Loucy (cell line): ENCODE measurements around the gene PPP1CA.

Source experiments
- H2AFZ ChIP-seq: fragments of 200-600 bp; sonication (generic); 2 replicates; pipeline ENCODE4 v1.6.0; 2016; ENCODE audit warnings: antibody characterized with exemption, mild to moderate bottlenecking, low read length, moderate library complexity
- H3F3A ChIP-seq: fragments of 200-600 bp; 2 replicates; pipeline ENCODE4 v1.6.0; 2016; ENCODE audit warnings: antibody characterized with exemption, low read depth, mild to moderate bottlenecking
- H3K27me3 ChIP-seq: fragments of 200-600 bp; sonication (generic); 2 replicates; pipeline ENCODE4 v1.6.1; 2014; ENCODE audit warnings: low read length, mild to moderate bottlenecking; ENCODE audit not compliant: insufficient read depth, poor library complexity, severe bottlenecking
- H3K36me3 ChIP-seq: fragments of 200-600 bp; sonication (generic); 2 replicates; pipeline ENCODE4 v1.6.1; 2016; ENCODE audit warnings: low read length; ENCODE audit not compliant: insufficient read depth
- H3K4me1 ChIP-seq: fragments of 200-600 bp; sonication (generic); 2 replicates; pipeline ENCODE4 v1.5.1; 2014; ENCODE audit warnings: low read length, mild to moderate bottlenecking; ENCODE audit not compliant: insufficient read depth, poor library complexity, severe bottlenecking
- H3K4me2 ChIP-seq: fragments of 200-600 bp; sonication (generic); 2 replicates; pipeline ENCODE4 v1.6.0; 2014; ENCODE audit warnings: antibody characterized with exemption, low read length, low read depth, mild to moderate bottlenecking; ENCODE audit not compliant: poor library complexity, severe bottlenecking
- H3K4me3 ChIP-seq: fragments of 200-600 bp; sonication (generic); 2 replicates; pipeline ENCODE4 v1.5.1; 2014; ENCODE audit warnings: low read length, mild to moderate bottlenecking, mixed read lengths; ENCODE audit not compliant: poor library complexity, severe bottlenecking
- H3K79me2 ChIP-seq: fragments of 200-600 bp; sonication (generic); 2 replicates; pipeline ENCODE4 v1.6.1; 2014; ENCODE audit warnings: low read length; ENCODE audit not compliant: insufficient read depth
- H3K9ac ChIP-seq: fragments of 200-600 bp; sonication (generic); 2 replicates; pipeline ENCODE4 v1.6.0; 2014; ENCODE audit warnings: mild to moderate bottlenecking, low read depth, low read length, moderate library complexity; ENCODE audit not compliant: poor library complexity, severe bottlenecking
- H3K9me2 ChIP-seq: fragments of 200-600 bp; sonication (generic); replicated peaks from 2 replicates; pipeline ENCODE4 v1.6.1; 2016; ENCODE audit warnings: low read depth, low read length, mixed read lengths
- H3K9me3 ChIP-seq: fragments of 200-600 bp; sonication (generic); 2 replicates; pipeline ENCODE4 v1.6.1; 2014; ENCODE audit warnings: mild to moderate bottlenecking, antibody characterized with exemption, low read length, low read depth; ENCODE audit not compliant: insufficient read depth
- H4K20me1 ChIP-seq: fragments of 200-600 bp; sonication (generic); 2 replicates; pipeline ENCODE4 v1.6.0; 2014; ENCODE audit warnings: antibody characterized with exemption, low read length, mild to moderate bottlenecking; ENCODE audit not compliant: insufficient read depth, poor library complexity, severe bottlenecking
- CTCF ChIP-seq: fragments of 200-600 bp; sonication (generic); conservative IDR thresholded peaks from 2 replicates; pipeline ENCODE4 v1.5.1; 2014; ENCODE audit warnings: mild to moderate bottlenecking, antibody characterized with exemption, low read length
- EZH2phosphoT487 ChIP-seq: fragments of 200-600 bp; IDR thresholded peaks from 2 replicates; pipeline ENCODE4 v1.6.1; 2018; ENCODE audit warnings: antibody characterized with exemption, mild to moderate bottlenecking, moderate library complexity, borderline replicate concordance

The PPP1CA gene

GRCh38 chr11:67441731-67442351 is 40.2 kb upstream of the PPP1CA start:
- H2AFZ ChIP-seq, result no peak overlapping the region
- H3K79me2 ChIP-seq, result peaks cover 34% of the 10 kb centered on the region
- peaks cover 21% of the 10 kb centered on the region for H3K4me1 ChIP-seq
- no peak overlapping the region for H3K4me3 ChIP-seq
- H3K36me3 ChIP-seq, result no peaks in the 10 kb centered on the region
- no peaks in the 10 kb centered on the region for H3K9me2 ChIP-seq
- H3F3A ChIP-seq, result no peaks in the 10 kb centered on the region
- no peak overlapping the region for H3K4me2 ChIP-seq
- no peak for TF ChIP-seq EZH2phosphoT487
- no peak for TF ChIP-seq CTCF
- H3K27me3 ChIP-seq, result no peaks in the 10 kb centered on the region
- H4K20me1 ChIP-seq, result no peaks in the 10 kb centered on the region
- no peak overlapping the region for H3K9ac ChIP-seq
- no peaks in the 10 kb centered on the region for H3K9me3 ChIP-seq

- H3K9me2 ChIP-seq, result no peaks in the 10 kb centered on the region
- H2AFZ ChIP-seq, result no peak overlapping the region
- no peaks in the 10 kb centered on the region for H3K9me3 ChIP-seq
- no peak overlapping the region for H3K4me2 ChIP-seq
- 0 out of 2 replicates have a peak, but pooled peaks cover 2% of the 10 kb centered on the region for H3F3A ChIP-seq
- no peaks in the 10 kb centered on the region for H3K36me3 ChIP-seq
- no peak overlapping the region for H3K9ac ChIP-seq
- H3K4me1 ChIP-seq, result peaks cover 25% of the 10 kb centered on the region
- H3K79me2 ChIP-seq, result peaks cover 41% of the 10 kb centered on the region
- H3K4me3 ChIP-seq, result no peak overlapping the region
- no peaks in the 10 kb centered on the region for H3K27me3 ChIP-seq
- TF ChIP-seq EZH2phosphoT487 (no peak), CTCF (no peak)
- H4K20me1 ChIP-seq, result peaks cover 7% of the 10 kb centered on the region
These were observed 39.5 kb upstream of the PPP1CA start for GRCh38 chr11:67441098-67441563.

GRCh38 chr11:67440229-67441097 is 38.8 kb upstream of the PPP1CA start:
- Histone ChIP-seq H4K20me1 (peaks cover 14% of the 10 kb centered on the region), H3F3A (0 out of 2 replicates have a peak, but pooled peaks cover 2% of the 10 kb centered on the region), H3K36me3 (peaks cover 4% of the 10 kb centered on the region; the same call in 1 of the 2 replicates), H3K27me3 (no peaks in the 10 kb centered on the region), H3K9me2 (no peaks in the 10 kb centered on the region), H3K4me3 (no peak overlapping the region), H3K9ac (no peak overlapping the region), H2AFZ (no peak overlapping the region), H3K79me2 (peaks cover 48% of the 10 kb centered on the region), H3K4me2 (peak overlapping the region; percentile 90), H3K4me1 (peaks cover 31% of the 10 kb centered on the region), H3K9me3 (no peaks in the 10 kb centered on the region)
- no peak for TF ChIP-seq CTCF
- no peak for TF ChIP-seq EZH2phosphoT487
